HG02970 (cell line): ENCODE data around the gene KRT7.

Experiments
- ATAC-seq: cut with Tn5 transposase; IDR thresholded peaks from one replicate; pipeline ENCODE4 v1.9.1; 2021; ENCODE audit warnings: mild to moderate bottlenecking, moderate library complexity, moderate number of reproducible peaks; ENCODE audit not compliant: unreplicated experiment, low FRiP score

Gene KRT7

GRCh38 chr12:52198454-52199215, 34.4 kb upstream of the KRT7 start:
- no peak for ATAC-seq

DNA sequence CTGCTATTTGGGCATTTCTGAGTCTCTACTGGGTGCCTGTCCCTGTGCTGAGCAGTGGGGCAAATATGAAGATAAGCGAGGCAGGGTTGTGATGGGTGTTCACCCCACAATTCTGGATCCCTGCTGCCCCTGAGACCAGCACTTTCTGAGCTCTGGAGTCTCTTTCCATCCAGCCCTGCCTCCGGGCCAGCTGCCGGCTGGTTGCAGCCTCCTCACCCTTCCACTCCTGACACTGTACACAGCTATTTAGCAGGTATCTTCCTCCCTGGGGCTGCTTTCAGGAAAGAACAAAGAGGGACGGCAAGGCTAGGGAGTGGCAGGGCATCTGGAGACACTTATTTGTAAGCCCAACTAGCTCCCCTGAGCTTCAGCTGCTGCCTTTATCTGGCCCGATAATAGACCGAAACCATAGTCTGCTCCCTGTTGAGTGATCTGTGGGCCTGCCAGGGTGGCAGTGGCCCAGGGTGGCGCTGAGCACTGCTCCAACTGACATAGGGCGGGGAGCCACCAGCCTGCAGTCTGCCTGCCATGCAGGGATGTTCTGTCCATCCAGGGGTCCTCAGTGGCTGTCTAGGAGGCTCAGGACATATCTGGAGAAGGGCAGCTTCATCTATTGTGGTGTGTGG, 33.6 kb upstream of the KRT7 start:
- ATAC-seq = no peak

DNA sequence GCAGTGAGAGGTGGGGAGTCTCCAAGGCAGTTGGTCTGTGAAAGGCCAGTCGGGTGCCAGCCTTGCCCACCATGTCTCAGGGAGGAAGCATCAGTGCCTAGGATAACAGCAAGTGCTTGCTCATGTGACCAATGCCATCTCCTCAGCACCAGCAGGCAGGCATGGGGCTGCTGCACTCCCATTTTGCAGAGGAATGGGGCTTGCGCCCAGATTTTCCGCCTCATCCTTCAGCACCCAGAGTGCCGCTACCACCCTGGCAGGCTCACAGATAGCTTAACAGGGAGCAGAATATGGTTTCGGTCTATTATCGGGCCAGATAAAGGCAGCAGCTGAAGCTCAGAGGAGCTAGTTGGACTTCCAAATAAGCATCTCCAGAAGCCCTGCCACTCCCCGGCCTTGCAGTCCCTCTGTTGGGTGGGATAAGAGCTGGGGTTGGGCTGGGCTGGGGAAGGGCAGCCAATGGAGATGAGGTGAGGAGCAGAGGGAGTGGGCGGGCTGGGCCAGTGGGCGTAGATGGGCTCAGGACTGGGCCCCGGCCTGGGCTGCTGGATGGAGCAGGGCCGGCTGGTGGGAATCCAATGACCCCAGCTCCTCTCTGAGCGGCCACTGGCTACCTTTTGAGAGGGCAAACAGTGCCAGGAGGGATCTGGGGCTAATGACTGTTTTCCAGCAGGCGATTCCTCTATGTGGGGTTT, 32.8 kb upstream of the KRT7 start:
- no peak for ATAC-seq

- no peak for ATAC-seq
Measured at GRCh38 chr12:52200781-52201450, 32.1 kb upstream of the KRT7 start.

DNA sequence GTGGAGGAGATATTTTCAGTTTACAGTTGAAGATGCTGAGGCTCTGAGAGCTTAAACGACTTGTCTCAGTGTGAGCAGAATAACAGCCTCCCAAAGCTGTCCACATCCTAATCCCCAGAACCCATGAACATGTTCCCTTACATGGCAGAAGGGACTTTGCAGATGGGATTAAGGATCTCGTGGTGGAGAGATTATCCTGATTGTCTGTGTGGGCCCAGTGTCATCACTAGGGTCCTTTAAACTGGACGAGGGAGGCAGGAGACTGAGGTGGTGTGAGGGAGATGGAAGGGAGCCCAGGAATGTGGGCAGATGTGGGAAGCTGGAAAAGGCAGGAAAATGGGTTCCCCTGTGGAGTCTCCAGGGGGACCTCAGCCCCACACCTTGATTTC, 31.6 kb upstream of the KRT7 start:
- no peak for ATAC-seq

DNA sequence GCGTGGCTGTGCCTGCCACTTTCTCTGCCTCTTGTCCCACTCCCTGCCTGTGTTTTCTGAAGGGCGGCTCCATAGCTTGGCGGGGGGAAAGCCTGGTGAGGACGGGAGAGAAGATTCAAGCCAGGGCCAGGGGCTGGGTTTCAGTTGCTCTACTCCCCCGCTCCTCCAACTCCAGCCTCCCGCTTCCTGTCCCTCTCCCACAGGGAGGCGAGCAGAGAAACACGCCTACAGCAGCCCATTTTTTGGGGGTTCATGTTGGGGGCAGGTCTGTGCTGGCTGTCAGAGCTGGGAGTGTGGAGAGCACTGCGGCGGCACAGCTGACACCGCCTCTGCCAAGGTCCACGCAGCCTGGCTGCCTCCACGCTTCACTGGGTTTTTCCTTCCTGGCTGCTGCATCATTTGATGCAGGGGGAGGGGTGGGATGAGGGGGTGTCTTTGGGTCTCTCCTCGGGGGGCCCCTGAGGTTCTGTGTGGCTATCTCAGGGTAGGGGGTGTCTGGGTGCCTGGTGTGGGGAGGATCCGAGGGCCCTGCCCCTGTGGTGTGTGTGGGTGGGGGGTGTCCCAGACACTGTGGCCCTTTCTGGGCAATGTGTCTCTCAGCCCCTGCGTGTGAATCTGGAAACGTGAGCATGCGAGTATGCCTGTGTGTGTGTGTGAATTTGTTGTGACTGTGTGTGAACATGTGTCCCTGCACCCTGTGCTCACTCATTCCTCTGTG, 30.5 kb upstream of the KRT7 start:
- ATAC-seq = no peak

DNA sequence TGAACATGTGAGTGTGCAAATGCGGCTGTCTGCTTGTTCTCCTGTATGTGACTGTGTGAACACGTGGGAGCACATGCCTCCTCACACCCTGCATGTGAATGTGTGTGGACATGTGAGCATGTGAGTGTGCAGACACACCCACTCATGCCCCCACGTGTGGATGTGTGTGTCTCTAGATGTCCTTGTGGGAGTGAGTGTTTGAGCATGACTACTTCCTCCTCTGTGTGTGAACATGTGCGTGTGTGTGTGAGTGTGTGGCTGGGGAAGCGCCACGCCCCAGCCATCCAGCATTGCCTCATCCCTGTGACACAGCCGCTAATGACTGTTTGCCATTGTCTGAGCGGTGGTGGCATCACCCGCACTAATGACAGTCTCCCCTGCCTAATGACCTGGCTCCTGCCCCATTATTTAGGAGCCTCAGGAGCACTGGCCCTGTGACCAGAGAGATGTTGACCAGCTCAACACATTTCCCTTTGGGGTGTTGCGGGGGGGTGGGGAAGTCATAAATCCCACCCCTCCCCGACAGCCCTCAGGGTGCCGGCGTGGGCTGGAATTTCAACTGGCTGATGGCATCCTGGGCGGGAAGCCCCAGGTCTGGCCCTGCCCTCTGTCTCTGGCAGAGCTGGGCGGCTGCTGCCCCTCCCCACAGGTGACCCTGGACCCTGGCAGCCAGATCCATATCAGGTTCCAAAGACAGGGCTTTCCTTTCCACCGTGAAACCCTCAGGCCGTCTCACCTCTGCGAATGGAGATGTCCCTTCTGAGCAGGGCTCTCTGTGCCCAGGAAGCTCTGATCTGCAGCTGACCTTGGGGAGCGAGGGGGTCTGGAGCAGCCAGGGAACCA, 29.7 kb upstream of the KRT7 start:
- ATAC-seq = no peak

DNA sequence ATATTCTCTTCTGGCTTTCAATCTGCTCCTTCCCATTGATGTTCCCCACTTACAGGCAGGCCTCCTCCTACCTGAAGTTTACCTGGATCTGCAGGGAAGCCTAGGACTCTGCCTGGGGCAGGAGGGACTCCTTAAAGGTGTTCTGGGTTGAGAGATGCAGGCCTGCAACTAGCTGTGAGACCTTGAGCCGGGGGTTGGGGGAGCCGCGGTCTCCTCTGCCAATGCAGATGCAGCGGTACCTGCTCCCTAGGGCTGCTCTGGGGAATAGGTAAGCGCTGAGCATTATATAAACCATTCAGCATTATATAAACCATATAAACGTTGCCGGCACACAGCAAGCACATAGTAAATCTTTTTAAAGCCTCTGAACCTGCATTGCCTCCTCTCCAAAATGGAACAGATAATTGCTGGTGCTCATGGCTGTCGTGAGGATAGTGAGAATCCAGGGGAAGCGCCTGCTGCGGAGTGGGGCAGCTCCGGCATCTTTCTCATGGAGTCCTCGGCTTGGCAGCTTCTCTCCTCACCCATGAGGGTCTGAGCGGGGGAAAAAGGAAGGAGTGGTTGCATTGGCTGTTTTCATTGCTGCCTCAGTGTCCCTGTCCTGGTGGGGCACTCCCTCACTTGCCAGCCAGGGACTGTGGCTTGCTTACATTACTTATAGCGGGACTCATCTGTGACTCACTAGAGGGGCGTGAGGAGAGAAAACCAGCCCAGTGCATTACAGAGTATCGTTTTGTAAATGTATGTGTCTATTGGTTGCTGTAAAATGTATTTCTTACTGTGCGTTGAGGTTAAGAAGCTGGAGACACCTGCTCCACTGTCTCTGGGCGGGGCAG, 28.7 kb upstream of the KRT7 start:
- no peak for ATAC-seq

DNA sequence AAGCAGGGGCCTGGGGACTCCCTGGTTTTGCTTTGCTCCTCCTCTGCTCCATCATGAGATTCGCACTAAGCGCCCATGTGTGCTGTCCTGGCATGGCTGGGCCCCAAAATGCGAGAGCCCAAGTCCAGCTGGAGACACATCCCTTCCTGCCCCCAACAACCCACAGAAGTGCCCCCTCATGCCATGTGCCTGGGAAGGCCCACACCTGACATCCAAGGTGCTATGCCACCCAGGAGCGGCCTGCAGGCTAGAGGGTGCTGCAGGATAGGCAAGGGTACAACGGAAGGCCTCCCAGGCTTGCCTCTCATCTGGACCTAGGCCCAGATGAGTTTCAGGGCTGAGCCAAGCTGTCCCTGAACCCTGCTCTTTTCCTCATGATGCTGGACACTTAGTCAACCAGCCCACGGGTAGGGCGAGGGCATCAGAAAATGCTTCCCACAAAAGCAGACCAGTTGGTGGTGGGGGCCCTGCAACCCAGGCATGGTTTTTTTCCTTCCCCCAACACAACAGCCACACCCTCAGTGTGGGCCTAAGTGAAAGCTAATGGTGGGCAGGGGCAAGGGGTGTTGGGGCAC, 28.0 kb upstream of the KRT7 start:
- ATAC-seq = no peak

DNA sequence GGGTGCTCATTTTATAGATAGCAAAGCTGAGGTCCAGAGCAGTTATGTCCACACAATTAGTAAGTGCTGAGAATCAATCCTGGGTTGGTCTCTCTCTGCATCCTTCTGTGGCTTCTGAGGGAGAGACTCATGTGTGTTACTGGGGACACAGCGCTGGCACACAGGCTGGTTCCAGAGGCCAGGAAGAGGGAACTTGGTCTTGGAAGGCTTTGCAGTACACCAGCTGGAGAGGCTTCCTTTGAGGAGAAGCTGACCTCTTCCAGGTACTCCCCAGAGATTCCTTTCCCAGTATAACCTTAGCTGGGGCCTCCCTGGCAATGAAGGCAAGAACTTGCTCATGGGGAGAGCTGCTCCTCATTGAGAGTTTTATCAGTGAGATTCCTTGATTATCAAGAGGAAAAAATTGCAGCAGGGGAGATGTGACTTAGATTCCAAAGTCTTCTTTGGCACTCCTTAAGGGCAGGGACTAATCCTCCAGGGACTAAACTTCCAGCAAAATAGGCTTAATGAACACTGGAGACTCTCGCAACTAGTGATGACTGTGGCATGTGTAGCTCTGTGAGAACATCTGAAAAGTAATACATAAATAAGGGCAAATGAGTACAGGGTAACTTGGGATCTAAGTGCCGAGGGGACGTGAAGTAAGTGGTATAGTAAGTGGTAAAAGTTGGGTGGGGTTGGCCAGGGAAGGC, 27.3 kb upstream of the KRT7 start:
- no peak for ATAC-seq

DNA sequence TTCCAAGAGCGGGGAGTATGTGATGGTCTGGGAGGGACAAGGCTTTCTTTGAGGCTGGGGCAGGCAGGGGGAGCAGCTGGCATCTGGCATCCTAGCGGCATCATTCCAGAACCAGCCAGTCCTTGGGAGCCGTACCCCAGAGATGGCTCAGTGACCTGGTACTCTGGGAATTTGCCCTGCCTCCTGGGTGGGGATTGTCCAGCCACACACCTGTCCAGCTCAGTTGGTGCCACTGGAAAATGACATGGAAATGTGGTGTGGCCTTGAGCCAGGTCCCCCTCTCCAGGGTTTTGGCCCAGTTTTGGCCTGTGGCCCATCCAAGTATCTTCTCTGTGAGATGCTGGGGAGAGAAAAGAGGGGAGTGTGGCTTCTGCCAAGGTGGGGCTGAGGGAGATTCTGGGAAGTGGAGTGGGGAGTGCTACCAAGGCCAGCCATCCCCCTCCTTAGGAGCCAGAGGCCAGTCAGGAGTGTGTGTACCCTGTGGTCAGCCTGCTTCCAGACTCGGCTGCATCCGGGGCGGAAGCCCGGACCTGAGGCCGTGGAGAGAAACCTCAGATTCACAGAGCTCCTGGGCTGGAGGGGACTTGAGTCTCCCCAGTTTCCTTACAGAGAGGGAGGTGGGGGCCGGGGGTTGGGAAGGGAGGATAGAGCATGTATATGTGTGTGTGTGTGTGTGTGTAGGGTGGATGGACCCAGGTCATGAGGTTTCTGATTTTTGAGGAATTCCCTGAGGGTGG, 26.6 kb upstream of the KRT7 start:
- no peak for ATAC-seq

DNA sequence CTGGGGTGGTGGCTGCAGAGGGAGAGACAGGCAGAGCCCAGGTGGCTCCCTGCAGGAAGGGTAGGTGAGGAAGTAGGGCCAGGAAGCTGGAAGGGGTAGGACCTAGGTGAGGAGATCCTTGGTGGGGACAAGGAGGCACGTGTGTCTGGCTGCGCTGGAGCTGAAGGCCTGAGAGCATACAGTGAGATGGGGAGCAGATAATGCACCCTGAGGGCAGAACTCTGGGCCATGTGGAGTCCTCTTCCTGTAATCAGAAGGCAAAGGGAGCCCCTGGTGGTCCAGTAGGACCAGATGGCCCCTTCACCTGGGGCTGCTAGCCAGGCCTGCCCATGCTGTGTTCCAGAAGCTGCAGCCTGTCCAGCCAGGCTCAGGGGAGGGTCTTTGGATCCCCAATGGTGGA, 25.9 kb upstream of the KRT7 start:
- no peak for ATAC-seq

DNA sequence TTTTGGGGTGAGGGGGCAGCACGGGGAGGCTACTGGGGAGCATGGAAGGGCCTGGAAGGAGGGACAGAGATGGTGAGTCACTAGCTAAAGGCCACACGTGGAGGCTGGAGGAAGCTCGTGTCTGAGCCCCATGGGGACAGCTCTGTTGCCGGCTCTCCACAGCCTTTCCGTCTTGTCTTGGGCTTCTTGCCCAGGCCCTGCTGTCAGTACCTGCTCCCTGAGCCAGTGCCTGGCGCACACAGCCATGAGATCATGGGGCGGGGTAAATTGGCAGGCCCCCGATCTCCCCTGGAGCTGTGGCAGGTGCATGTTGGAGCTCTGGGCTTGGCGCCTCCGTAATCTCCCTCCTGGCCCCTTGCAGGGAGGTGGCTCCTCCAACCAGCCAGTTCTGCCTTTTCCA, 25.1 kb upstream of the KRT7 start:
- no peak for ATAC-seq

GRCh38 chr12:52208424-52209165, 24.4 kb upstream of the KRT7 start:
- no peak for ATAC-seq

DNA sequence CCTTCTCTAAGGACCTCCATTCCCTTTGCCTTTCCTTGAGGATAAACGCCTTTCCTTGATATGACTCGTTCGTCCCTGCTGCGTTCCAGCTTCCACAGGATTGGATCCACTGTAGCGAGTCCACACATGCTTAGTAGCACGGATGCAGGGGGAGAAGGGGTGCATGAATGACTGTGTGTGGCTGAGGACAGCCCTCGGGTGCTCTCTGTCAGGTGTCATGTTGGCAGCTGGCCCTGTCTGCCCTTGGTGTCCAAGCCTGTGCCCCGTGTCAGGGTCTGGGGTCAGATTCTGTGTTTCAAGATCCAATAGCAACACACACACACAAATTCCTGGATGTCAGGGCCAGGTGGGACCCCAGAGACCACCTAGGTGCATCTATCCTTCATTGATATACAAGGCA, 23.7 kb upstream of the KRT7 start:
- no peak for ATAC-seq

GRCh38 chr12:52210186-52210924, 22.7 kb upstream of the KRT7 start:
- ATAC-seq = no peak
